GM18951 (cell line): Measurements from ENCODE around the gene MICALL2.

Experiments used
- POLR2A ChIP-seq: IDR thresholded peaks from 4 replicates; pipeline ENCODE4 v1.6.1; 2011; ENCODE audit warnings: mild to moderate bottlenecking; ENCODE audit not compliant: insufficient read length, insufficient read depth; ENCODE audit errors: extremely low read depth
- in situ Hi-C: fragments of 300-500 bp; cut with MboI; formaldehyde crosslinking; loops from one replicate; pipeline ENCODE4 v1.12.0; 2022; ENCODE audit warnings: low sequenced_read_pairs, mixed read lengths, inconsistent platforms; ENCODE audit not compliant: unreplicated experiment

The MICALL2 gene

DNA sequence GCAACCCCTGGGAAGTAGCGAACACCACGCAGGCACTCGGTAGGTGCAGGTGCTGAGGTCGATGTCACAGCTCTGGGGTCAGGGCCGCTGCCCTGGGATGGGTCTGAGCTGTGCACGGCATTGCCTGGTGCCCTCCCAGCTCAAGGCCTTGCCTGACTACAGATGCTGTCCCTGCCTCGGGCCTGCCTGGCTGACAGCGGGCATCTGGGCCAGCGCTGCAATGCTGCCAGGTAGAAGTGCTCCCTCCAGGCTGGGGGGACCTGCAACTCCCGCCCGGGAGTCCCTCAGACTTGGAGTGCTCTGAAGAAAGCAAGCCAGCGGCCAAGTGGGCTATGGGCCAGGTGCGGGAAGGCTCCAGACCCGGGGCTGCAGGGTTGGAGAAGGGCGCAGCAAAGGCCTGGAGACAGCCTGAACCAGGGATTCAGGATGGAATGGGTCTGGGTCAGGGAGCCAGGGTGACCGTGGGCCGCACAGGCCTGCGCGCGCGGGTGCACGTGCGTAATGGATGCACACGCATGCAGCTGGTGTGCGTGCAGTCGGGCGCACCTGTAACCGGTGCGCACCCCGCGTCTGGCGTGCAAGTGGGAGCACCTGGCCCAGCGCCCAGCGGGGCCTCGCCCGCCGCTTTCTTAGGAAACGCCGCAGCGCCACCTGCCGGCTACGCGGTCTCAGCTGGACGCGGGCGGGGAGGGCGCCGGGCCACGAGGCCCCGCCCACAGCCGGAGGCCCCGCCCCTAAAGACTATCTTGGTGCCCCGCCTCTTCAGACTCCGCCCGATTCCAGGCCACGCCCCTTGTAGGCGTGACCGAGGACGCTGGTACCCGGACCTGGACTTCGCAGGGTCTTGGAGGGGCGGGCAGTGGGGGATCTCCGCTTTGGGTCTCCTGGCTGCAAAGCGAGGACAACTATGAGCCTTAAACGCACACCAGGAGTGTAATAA is 46.7 kb downstream of the MICALL2 start:
- TF ChIP-seq POLR2A = no peak

DNA sequence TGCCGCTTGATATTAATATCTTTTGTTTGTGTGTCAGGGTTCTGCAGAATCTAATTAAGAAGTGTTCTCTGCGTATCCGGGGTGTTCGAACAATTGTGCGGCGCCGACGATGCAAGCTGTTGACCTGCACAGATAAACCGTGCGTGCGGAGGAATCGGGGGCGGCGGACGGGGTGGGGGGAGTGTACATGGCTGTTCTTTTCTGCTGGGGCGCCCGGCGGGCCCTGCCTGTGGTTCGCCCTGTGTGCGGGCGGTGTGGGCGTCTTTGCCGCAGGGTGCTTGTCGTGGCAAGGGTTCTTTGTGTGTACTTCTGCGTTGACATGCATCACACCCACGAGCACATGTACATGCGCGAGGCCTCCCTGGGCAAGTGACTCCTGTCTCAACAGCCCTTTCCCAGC is 47.9 kb downstream of the MICALL2 start:
- in situ Hi-C loops = loop anchor here (25.0 kb wide), 1 partner anchor 174 kb away; the partner anchor contains the start of gene UNCX
- TF ChIP-seq POLR2A = no peak

More for the DNA sequence above, 46.7 kb downstream of the MICALL2 start:
- in situ Hi-C loops = loop anchor here (25.0 kb wide), 1 partner anchor 175 kb away; the partner anchor contains the start of gene UNCX

DNA sequence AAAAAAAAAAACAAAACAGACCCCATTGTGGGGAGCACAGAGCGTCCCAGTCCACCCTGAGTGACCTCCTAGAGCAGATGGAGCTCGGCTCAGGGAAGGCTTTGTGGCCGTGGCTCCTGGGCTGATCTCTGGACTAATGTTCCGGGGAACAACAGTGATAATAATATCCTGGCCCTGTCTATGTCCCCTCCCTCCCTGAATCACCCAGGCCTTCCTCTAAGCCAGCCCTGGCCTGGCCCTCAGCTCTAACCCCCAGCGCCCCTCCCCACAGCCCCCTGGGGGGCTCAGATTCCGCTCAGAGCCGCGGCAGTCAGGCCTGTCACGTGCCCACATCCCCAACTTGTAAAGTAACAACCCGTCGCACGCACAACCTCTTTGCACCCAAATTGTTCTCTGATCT is 48.3 kb downstream of the MICALL2 start:
- TF ChIP-seq POLR2A = no peak
- in situ Hi-C loops = loop anchor here (25.0 kb wide), 1 partner anchor 174 kb away; the partner anchor contains the start of gene UNCX

DNA sequence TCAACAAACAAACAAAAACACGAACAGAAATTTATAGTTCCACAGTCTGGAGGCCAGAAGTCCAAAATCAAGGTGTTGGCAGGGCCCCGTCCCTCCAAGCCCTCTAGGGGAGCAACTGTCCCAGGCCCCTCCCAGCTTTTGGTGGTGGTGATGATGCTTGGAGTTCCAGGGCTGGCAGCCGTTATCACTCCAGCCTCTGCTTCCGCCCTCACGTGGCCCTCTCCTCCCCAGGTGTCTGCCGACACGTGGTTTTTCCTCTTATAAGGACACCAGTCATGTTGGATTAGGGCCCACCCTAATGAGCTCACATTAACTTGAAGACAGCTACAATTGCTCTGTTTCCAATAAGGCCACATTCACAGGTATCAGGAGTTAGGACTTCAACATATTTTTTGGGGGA is 49.7 kb downstream of the MICALL2 start:
- in situ Hi-C loops = loop anchor here (25.0 kb wide), 1 partner anchor 172 kb away; the partner anchor contains the start of gene UNCX
- no peak for TF ChIP-seq POLR2A

DNA sequence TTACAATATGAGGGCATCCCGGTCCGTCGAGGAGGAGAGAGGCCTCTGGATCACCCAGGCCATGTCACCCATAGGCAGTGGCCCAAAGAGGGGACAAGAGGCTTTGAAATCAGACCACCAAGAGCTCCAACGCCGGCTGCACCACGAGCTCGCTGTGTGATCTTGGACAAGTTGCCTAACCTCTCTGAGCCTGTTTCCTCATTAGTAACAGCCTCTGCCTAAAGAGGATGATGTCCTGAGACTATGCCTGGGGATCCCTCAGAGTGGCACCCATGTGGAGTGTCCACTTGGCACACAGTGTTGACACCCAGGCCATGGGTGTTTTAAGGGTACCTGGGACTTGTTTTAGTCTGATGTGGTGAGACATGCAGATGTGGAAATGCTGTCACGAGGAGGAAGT is 50.8 kb downstream of the MICALL2 start:
- no peak for TF ChIP-seq POLR2A
- in situ Hi-C loops = loop anchor here (25.0 kb wide), 1 partner anchor 171 kb away; the partner anchor contains the start of gene UNCX

DNA sequence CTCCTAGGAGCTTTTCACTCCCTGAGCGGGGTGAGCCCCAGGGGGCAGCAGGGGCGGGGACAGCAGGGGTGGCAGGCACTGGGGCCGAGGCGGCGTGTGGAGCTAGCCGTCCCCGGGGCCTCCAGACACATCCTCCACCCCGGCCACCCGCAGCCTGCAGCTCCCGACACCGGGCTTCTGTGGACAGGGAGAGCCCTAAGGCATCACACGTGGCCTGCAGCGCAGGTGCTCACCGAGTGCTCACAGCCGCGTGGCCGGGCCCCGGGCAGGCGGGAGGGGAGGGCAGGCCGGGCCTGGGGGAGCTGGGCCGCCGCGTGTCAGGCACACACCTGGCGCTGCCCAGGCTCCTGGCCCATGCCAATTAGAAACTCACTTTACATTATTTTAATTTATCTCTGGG is 51.4 kb downstream of the MICALL2 start:
- no peak for TF ChIP-seq POLR2A
- in situ Hi-C loops = loop anchor here (25.0 kb wide), 1 partner anchor 171 kb away; the partner anchor contains the start of gene UNCX

DNA sequence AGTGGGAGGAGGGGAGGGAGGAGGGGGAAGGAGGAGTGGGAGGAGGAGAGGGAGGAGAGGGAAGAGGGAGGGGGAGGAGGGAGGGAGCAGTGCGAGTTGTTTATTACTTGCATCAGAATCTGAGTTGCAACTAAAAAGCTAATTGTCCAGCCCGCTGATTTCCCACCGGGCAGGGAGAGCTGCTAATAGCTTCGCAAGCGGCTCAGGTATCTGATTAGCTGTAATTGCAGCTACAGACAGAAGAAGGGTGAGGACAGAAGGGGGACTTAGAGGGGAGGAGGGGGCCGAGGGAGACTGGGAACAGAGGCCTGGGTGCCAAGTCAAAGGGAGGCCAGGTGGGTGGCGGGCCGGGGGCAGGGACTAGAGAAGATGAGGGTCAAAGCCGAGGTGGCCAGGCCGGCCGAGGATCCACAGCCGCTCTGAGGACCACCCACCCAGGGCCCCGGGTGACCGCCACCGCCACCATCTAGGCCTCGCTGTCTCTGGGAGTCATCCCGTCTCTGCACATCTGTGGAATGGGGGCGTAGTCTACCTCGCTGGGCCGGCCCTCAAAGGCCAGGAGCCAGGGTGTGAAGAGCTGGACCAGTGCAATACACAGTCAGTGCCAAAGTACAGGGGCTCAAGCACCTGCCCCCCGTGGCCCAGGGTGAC is 54.2 kb downstream of the MICALL2 start:
- in situ Hi-C loops = loop anchor here (25.0 kb wide), 1 partner anchor 168 kb away; the partner anchor contains the start of gene UNCX
- no peak for TF ChIP-seq POLR2A

DNA sequence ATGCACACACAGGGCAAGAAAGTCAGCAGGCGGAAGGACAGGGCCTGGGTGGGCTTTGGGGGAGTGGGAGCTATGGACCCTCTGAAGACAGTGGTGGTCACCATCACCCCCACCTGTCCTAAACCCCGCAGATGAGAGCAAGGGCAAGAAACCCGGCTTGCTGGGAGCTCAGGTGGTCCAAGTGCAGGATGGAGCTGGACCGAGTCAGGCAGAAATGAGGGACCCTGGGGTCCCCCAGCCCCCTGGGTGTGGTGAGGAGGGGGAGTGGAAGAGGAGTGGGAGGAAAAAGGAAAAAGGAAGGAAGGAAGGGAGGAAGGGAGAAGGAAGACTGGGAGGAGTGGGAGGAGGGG is 54.8 kb downstream of the MICALL2 start:
- no peak for TF ChIP-seq POLR2A
- in situ Hi-C loops = loop anchor here (25.0 kb wide), 1 partner anchor 167 kb away; the partner anchor contains the start of gene UNCX

DNA sequence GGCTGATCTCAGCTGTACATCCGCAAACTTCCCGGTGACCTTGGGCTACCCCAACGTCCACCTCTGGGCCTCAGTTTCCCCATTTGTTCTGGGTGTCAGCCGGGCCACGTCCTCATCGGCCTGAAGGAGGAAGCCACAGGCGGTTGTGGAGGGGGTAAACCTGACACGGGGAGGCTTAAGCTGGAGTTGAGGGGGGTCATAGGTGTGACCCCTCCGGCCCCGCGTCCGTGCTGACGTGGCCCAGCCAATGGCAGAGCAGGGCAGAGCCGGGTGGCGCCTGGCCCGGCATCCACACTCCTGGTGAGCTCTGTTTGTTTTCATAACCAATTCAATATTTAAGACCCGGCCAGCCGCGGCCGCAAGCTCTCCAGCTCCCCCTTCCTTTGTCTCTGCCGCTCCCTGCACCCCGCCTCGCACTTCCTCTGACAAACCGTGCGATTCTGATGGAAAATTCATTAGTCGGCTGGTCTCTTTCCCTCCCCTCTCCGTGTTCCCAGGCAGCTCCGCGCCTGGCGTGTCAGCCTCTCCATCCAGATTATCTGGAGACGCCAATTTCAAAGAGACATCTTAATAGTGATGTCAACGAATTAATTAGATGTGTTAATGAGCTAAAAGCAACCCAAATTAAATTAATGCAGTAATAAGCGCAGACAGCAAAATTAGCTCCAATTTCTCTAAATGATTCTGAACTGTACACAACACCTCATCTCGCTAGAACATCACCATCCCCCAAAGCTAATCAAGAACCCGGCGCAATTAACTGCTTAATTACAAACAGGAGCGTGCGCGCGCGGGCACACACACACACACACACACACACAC is 55.4 kb downstream of the MICALL2 start:
- no peak for TF ChIP-seq POLR2A
- in situ Hi-C loops = loop anchor here (25.0 kb wide), 1 partner anchor 167 kb away; the partner anchor contains the start of gene UNCX

DNA sequence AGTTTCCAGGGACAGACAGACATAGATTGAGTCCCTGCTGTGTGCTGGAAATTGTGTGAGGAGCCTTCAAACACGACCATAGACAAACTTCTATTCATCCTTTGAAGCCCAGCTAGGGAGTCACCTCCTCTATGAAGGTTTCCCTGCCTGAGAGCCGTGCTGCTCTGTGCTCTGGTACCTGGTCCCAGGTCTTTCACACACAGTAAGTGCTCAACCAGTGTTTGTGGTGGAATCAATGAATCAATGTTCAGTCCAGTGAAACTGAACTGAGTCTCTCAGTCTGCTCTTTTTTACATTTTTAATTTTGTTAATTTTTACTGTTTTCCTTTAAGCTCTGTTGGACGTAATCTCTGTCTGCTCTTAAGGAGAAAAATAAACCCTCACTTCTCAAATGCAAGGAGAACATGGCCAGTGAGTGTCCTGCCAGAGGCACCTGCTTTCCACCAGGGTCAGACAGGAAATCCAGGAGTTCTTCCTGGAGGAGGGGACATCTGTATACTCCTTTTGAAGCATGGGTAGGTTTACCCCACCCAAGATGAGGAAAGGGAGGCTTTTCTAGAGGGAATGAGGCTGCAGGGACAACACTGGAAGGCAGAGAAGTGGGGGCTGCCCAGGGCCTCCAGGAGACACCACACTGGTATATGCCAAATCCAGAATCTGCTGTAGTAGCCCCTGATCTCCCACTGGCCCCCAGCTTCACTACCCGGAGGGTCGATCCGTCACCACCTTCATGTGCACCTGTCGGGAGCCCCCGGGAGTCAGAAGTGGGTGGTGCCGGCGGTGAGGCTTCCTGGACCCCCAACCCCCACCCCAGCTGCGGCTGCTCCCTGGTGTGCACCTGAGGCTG is 56.3 kb downstream of the MICALL2 start:
- TF ChIP-seq POLR2A = no peak
- in situ Hi-C loops = loop anchor here (25.0 kb wide), 1 partner anchor 166 kb away; the partner anchor contains the start of gene UNCX

DNA sequence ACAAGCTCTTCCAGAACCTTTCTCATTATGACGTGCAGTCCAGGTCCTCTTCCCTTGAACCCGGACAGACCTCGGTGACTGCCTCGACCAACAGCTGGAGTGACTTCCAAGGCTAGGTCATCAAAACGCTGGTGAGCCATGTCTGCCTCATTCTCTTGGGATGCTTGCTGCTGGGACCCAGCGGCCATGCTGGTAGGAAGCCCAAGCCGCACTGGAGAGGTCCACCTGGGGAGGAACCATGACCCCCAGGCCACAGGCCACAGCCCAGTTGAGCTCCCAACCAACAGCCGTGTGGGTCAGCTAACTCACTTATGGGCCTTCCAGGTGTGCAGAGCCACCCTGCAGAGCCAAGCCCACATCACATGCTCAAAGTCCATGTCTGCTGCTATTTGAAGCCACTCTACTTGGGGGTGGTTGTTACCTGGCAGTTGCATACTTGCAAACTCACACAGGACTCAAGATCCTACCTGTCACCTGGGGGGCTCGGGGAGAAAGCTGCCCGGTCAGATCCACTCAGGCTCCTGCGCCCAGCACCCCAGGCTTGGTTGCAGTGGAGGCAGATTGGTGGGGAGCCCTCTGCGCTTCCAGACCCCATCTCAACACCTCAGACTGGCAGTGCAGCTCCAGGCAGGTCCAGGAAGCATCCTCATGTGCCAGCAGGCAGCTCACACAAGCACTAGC is 57.0 kb downstream of the MICALL2 start:
- no peak for TF ChIP-seq POLR2A

More for the DNA sequence above, 57.0 kb downstream of the MICALL2 start:
- in situ Hi-C loops = loop anchor here (25.0 kb wide), 1 partner anchor 165 kb away; the partner anchor contains the start of gene UNCX
